Dermis blood vessel endothelial cell (primary cell): ENCODE measurements around the gene HBEGF. TPM values are rescaled to one million over a fixed set of nuclear protein-coding genes. Genes with fewer than 3 reads are reported as not detected.

Experiments used
- DNase-seq: peaks from one replicate; pipeline ENCODE4 v3.0.0; 2010
- total RNA-seq: library from RNA; depleted of rRNA; stranded (reverse); fragments of >200 nt; gene quantifications from 2 replicates; pipeline ENCODE4 v1.2.3, GENCODE V29; 2014

The HBEGF gene
- total RNA-seq, 1 donor from 2014 or later, result 30.6 TPM

GRCh38 chr5:140331638-140332037 lies 14.8 kb downstream of the HBEGF start:
- DNase-seq, result no peak

GRCh38 chr5:140329739-140330481 lies 16.5 kb downstream of the HBEGF start:
- DNase-seq, result peak; percentile 94

GRCh38 chr5:140328036-140328764 lies 18.2 kb downstream of the HBEGF start:
- no peak for DNase-seq

GRCh38 chr5:140327589-140327988 lies 18.8 kb downstream of the HBEGF start:
- DNase-seq, result peak; percentile 83

GRCh38 chr5:140325486-140325885 lies 20.9 kb downstream of the HBEGF start:
- DNase-seq, result no peak

GRCh38 chr5:140324617-140325241 lies 21.7 kb downstream of the HBEGF start:
- DNase-seq, result no peak

- no peak for DNase-seq
Observed at GRCh38 chr5:140324041-140324600, 22.3 kb downstream of the HBEGF start.

GRCh38 chr5:140322751-140323731 lies 23.4 kb downstream of the HBEGF start:
- peak; percentile 91 for DNase-seq

GRCh38 chr5:140321796-140322195 lies 24.6 kb downstream of the HBEGF start:
- no peak for DNase-seq

GRCh38 chr5:140319833-140320232 lies 26.6 kb downstream of the HBEGF start:
- DNase-seq, result no peak

GRCh38 chr5:140318792-140319191 lies 27.6 kb downstream of the HBEGF start:
- DNase-seq, result no peak

GRCh38 chr5:140317859-140318258 lies 28.5 kb downstream of the HBEGF start:
- peak; percentile 65 for DNase-seq

- peak; percentile 48 for DNase-seq
Observed at GRCh38 chr5:140312791-140313189, 33.6 kb downstream of the HBEGF start.

- DNase-seq, result peak; percentile 98
Observed at GRCh38 chr5:140312067-140312790, 34.2 kb downstream of the HBEGF start.

- DNase-seq, result peak; percentile 94
Observed at GRCh38 chr5:140311011-140311467, 35.4 kb downstream of the HBEGF start.

GRCh38 chr5:140310434-140310833 lies 36.0 kb downstream of the HBEGF start:
- DNase-seq, result no peak

- DNase-seq, result no peak
Observed at GRCh38 chr5:140309706-140310249, 36.6 kb downstream of the HBEGF start.

GRCh38 chr5:140305471-140305870 lies 40.9 kb downstream of the HBEGF start:
- DNase-seq, result no peak

GRCh38 chr5:140303966-140304365 lies 42.4 kb downstream of the HBEGF start:
- DNase-seq, result no peak

GRCh38 chr5:140302786-140303639 lies 43.4 kb downstream of the HBEGF start, which contains the start of gene PFDN1:
Gene PFDN1 (minus strand): TSS chr5:140303101. CDS start chr5:140303073, 28 bp downstream.
- peak; percentile 96 for DNase-seq
